Nephron (organoid): ENCODE data around the gene PIK3CD.

Source experiments
- H3K27ac Mint-ChIP-seq, 3 experiments: 2 replicates each; pipeline ENCODE4 v1.8.0; 2020; ENCODE audit warnings: mixed read lengths in 3 of 3, mild to moderate bottlenecking in 2 of 3, moderate library complexity in 1 of 3
- H3K27me3 Mint-ChIP-seq: 2 replicates; pipeline ENCODE4 v1.8.0; 2021; ENCODE audit warnings: low read depth, mild to moderate bottlenecking, moderate library complexity, mixed read lengths
- H3K36me3 Mint-ChIP-seq: 2 replicates; pipeline ENCODE4 v1.8.0; 2020; ENCODE audit warnings: low read depth, mixed read lengths
- H3K4me1 Mint-ChIP-seq: 2 replicates; pipeline ENCODE4 v1.8.0; 2020; ENCODE audit warnings: mixed read lengths
- H3K4me3 Mint-ChIP-seq, 3 experiments: 2 replicates each; pipeline ENCODE4 v1.8.0; 2020; ENCODE audit warnings: mild to moderate bottlenecking in 3 of 3, mixed read lengths in 3 of 3, moderate library complexity in 2 of 3
- H3K9me3 Mint-ChIP-seq: 2 replicates; pipeline ENCODE4 v1.8.0; 2020; ENCODE audit warnings: mixed read lengths
- TF ChIP-seq, protein P1 (sequence below), 3 experiments: fragments of 200-600 bp; sonication (generic); IDR thresholded peaks; one replicate each; pipeline ENCODE4 v1.5.0; 2021; ENCODE audit warnings: antibody characterized with exemption in 3 of 3; ENCODE audit not compliant: unreplicated experiment in 3 of 3

Gene PIK3CD

DNA sequence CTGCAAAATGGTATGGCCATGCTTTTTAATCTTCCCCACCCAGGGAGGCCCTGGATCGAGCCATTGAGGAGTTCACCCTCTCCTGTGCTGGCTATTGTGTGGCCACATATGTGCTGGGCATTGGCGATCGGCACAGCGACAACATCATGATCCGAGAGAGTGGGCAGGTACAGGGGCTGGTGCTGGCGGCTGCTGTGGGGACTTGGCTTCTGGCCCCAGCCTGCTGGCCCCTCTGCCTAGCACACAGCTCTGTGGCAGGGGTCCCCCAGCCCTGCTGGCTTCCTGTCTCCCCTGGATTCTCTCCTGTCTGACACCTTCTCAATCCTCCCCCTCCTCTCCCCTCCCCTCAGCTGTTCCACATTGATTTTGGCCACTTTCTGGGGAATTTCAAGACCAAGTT is 72.4 kb downstream of the PIK3CD start:
- H3K27ac Mint-ChIP-seq = no peak overlapping the region
- H3K9me3 Mint-ChIP-seq = peaks cover 3% of the 10 kb centered on the region
- no peak overlapping the region for H3K4me3 Mint-ChIP-seq
- H3K27me3 Mint-ChIP-seq = no peaks in the 10 kb centered on the region
- H3K4me1 Mint-ChIP-seq = no peaks in the 10 kb centered on the region
- H3K36me3 Mint-ChIP-seq = peaks cover 19% of the 10 kb centered on the region
- TF ChIP-seq, protein P1, sequence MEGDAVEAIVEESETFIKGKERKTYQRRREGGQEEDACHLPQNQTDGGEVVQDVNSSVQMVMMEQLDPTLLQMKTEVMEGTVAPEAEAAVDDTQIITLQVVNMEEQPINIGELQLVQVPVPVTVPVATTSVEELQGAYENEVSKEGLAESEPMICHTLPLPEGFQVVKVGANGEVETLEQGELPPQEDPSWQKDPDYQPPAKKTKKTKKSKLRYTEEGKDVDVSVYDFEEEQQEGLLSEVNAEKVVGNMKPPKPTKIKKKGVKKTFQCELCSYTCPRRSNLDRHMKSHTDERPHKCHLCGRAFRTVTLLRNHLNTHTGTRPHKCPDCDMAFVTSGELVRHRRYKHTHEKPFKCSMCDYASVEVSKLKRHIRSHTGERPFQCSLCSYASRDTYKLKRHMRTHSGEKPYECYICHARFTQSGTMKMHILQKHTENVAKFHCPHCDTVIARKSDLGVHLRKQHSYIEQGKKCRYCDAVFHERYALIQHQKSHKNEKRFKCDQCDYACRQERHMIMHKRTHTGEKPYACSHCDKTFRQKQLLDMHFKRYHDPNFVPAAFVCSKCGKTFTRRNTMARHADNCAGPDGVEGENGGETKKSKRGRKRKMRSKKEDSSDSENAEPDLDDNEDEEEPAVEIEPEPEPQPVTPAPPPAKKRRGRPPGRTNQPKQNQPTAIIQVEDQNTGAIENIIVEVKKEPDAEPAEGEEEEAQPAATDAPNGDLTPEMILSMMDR (IDR thresholded peaks at IDR 0.05; ENCODE audit: unreplicated experiment in 3 of 3) = no peak

DNA sequence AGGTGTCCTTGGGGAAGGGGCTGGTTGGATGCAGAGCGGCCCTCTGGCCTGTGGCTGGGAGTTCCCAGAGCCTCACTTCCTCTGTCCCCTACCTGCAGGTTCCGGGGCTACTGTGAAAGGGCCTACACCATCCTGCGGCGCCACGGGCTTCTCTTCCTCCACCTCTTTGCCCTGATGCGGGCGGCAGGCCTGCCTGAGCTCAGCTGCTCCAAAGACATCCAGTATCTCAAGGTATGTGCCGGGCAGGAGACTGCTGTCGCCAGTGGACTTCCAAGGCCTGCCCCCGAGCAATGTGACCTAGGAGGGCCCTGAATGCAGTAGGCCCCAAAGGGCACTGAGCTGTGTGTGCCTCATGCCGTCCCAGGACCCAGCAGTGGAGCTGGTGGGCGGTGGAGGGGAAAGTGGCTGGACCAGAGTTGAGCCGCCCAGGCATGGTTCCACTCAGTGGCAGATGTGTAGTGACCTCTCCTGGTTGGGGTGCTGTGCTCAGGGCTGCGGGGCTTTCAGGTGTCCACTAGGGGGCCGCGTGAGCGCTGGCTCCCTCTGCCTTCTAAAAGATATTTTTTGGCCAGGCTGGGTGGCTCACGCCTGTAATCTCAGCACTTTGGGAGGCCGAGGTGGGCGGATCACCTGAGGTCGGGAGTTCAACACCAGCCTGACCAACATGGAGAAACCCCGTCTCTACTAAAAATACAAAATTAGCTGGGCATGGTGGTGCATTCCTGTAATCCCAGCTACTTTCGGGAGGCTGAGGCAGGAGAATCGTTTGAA is 73.4 kb downstream of the PIK3CD start:
- no peaks in the 10 kb centered on the region for H3K27me3 Mint-ChIP-seq
- TF ChIP-seq, protein P1 (IDR thresholded peaks at IDR 0.05; ENCODE audit: unreplicated experiment in 3 of 3) = peak; percentile 58 to 70 (median 58)
- no peaks in the 10 kb centered on the region for H3K4me1 Mint-ChIP-seq
- H3K4me3 Mint-ChIP-seq = no peak overlapping the region
- H3K36me3 Mint-ChIP-seq = peaks cover 25% of the 10 kb centered on the region
- H3K9me3 Mint-ChIP-seq = peaks cover 3% of the 10 kb centered on the region
- H3K27ac Mint-ChIP-seq = no peak overlapping the region

DNA sequence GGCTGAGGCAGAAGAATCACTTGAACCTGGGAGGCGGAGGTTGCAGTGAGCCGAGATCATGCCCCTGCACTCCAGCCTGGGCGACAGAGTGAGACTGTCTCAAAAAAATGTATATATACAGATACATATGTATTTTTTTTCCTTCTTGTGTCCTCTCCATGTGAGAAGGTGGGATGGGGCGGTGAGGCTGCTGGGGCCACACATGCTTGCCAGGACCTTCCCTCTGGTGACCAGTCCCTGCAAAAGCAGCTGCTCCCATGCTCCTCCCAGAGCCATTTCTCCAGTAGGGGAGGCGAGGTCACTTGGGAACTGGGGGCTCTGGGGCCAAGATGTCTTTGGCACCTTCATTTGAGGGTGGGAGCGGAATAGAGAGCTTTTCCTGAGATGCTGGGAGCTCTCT is 74.9 kb downstream of the PIK3CD start:
- H3K9me3 Mint-ChIP-seq = peaks cover 3% of the 10 kb centered on the region
- no peaks in the 10 kb centered on the region for H3K27me3 Mint-ChIP-seq
- H3K4me3 Mint-ChIP-seq = no peak overlapping the region
- no peaks in the 10 kb centered on the region for H3K4me1 Mint-ChIP-seq
- no peak overlapping the region for H3K27ac Mint-ChIP-seq
- TF ChIP-seq, protein P1 (IDR thresholded peaks at IDR 0.05; ENCODE audit: unreplicated experiment in 3 of 3) = no peak
- peaks cover 40% of the 10 kb centered on the region for H3K36me3 Mint-ChIP-seq

DNA sequence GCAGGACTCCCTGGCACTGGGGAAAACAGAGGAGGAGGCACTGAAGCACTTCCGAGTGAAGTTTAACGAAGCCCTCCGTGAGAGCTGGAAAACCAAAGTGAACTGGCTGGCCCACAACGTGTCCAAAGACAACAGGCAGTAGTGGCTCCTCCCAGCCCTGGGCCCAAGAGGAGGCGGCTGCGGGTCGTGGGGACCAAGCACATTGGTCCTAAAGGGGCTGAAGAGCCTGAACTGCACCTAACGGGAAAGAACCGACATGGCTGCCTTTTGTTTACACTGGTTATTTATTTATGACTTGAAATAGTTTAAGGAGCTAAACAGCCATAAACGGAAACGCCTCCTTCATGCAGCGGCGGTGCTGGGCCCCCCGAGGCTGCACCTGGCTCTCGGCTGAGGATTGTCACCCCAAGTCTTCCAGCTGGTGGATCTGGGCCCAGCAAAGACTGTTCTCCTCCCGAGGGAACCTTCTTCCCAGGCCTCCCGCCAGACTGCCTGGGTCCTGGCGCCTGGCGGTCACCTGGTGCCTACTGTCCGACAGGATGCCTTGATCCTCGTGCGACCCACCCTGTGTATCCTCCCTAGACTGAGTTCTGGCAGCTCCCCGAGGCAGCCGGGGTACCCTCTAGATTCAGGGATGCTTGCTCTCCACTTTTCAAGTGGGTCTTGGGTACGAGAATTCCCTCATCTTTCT is 75.5 kb downstream of the PIK3CD start:
- Mint-ChIP-seq H3K4me1 (no peaks in the 10 kb centered on the region), H3K4me3 (no peak overlapping the region), H3K27ac (peak overlapping the region in 1 of 3 experiments; percentile 24), H3K36me3 (peaks cover 46% of the 10 kb centered on the region), H3K9me3 (peaks cover 3% of the 10 kb centered on the region), H3K27me3 (no peaks in the 10 kb centered on the region)
- TF ChIP-seq, protein P1 (IDR thresholded peaks at IDR 0.05; ENCODE audit: unreplicated experiment in 3 of 3) = no peak

DNA sequence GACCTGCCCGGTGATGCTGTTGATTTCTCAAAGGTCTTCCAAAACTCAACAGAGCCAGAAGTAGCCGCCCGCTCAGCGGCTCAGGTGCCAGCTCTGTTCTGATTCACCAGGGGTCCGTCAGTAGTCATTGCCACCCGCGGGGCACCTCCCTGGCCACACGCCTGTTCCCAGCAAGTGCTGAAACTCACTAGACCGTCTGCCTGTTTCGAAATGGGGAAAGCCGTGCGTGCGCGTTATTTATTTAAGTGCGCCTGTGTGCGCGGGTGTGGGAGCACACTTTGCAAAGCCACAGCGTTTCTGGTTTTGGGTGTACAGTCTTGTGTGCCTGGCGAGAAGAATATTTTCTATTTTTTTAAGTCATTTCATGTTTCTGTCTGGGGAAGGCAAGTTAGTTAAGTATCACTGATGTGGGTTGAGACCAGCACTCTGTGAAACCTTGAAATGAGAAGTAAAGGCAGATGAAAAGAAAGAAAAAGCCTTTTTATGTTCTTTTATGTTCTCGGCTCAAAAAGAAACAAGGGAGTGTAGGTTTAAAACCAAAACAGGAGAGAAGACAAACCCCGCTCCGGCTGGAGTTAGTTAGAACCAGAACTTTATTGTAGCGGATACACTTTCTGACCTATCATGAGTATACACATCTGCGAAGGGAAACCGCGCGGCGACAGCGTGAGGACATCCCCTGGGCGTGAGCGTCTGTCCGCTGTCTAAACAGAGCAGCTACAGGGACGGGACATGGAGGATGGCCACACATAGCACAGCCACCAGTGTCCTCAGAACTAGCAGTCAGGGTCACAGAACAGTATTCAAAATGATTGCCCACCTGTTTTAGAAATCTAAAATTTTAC is 77.1 kb downstream of the PIK3CD start:
- peaks cover 1% of the 10 kb centered on the region for H3K9me3 Mint-ChIP-seq

More for the DNA sequence above, 77.1 kb downstream of the PIK3CD start:
- H3K4me3 Mint-ChIP-seq = no peak overlapping the region
- H3K36me3 Mint-ChIP-seq = peaks cover 58% of the 10 kb centered on the region
- no peaks in the 10 kb centered on the region for H3K4me1 Mint-ChIP-seq
- no peaks in the 10 kb centered on the region for H3K27me3 Mint-ChIP-seq
- TF ChIP-seq, protein P1 (IDR thresholded peaks at IDR 0.05; ENCODE audit: unreplicated experiment in 3 of 3) = no peak
- H3K27ac Mint-ChIP-seq = no peak overlapping the region
